Measurements from ENCODE around the gene IQSEC3.

The IQSEC3 gene

GRCh38 chr12:204261-204678 is 137.7 kb downstream of the IQSEC3 start:
- Histone ChIP-seq H3K9ac (no peak overlapping the region), H3K27ac (no peak overlapping the region), H3K27me3 (ENCODE audit: insufficient read depth, low read depth) (peaks cover 3% of the 10 kb centered on the region; the same call in 1 of the 2 replicates), H4K20me1 (ENCODE audit: insufficient read depth) (no peaks in the 10 kb centered on the region), H2AFZ (ENCODE audit: low read depth) (no peak overlapping the region), H3K36me3 (ENCODE audit: insufficient read depth) (no peaks in the 10 kb centered on the region), H3K4me3 (IDR thresholded peaks at IDR 0.05; ENCODE audit: insufficient read depth, low read depth, low read length) (no peak overlapping the region), H3K4me1 (ENCODE audit: low read depth, poor library complexity, severe bottlenecking) (no peaks in the 10 kb centered on the region), H3K79me2 (ENCODE audit: insufficient read depth, low read depth) (no peaks in the 10 kb centered on the region), H3K4me2 (no peak overlapping the region)
- no peak for TF ChIP-seq CTCF (conservative IDR thresholded peaks at IDR 0.05; ENCODE audit: low read depth, low read length)

- Histone ChIP-seq H3K36me3 (ENCODE audit: insufficient read depth) (no peaks in the 10 kb centered on the region), H3K27me3 (ENCODE audit: insufficient read depth, low read depth) (peaks cover 3% of the 10 kb centered on the region; the same call in 1 of the 2 replicates), H3K79me2 (ENCODE audit: insufficient read depth, low read depth) (no peaks in the 10 kb centered on the region), H3K4me3 (IDR thresholded peaks at IDR 0.05; ENCODE audit: insufficient read depth, low read depth, low read length) (no peak overlapping the region), H3K9ac (no peak overlapping the region), H2AFZ (ENCODE audit: low read depth) (no peak overlapping the region), H3K4me1 (ENCODE audit: low read depth, poor library complexity, severe bottlenecking) (no peaks in the 10 kb centered on the region), H3K4me2 (no peak overlapping the region), H4K20me1 (ENCODE audit: insufficient read depth) (no peaks in the 10 kb centered on the region), H3K27ac (no peak overlapping the region)
- no peak for TF ChIP-seq CTCF (conservative IDR thresholded peaks at IDR 0.05; ENCODE audit: low read depth, low read length)
Observed at GRCh38 chr12:205026-205425, 138.5 kb downstream of the IQSEC3 start.

GRCh38 chr12:206746-207440 is 140.3 kb downstream of the IQSEC3 start:
- no peak for TF ChIP-seq CTCF (conservative IDR thresholded peaks at IDR 0.05; ENCODE audit: low read depth, low read length)
- Histone ChIP-seq H3K27ac (no peak overlapping the region), H3K9ac (no peak overlapping the region), H2AFZ (ENCODE audit: low read depth) (no peak overlapping the region), H3K4me2 (no peak overlapping the region), H4K20me1 (ENCODE audit: insufficient read depth) (no peaks in the 10 kb centered on the region), H3K27me3 (ENCODE audit: insufficient read depth, low read depth) (peaks cover 3% of the 10 kb centered on the region; the same call in 1 of the 2 replicates), H3K4me1 (ENCODE audit: low read depth, poor library complexity, severe bottlenecking) (no peaks in the 10 kb centered on the region), H3K4me3 (IDR thresholded peaks at IDR 0.05; ENCODE audit: insufficient read depth, low read depth, low read length) (no peak overlapping the region), H3K36me3 (ENCODE audit: insufficient read depth) (no peaks in the 10 kb centered on the region), H3K79me2 (ENCODE audit: insufficient read depth, low read depth) (no peaks in the 10 kb centered on the region)

- H3K79me2 ChIP-seq (ENCODE audit: insufficient read depth, low read depth), result no peaks in the 10 kb centered on the region
- H3K4me3 ChIP-seq (IDR thresholded peaks at IDR 0.05; ENCODE audit: insufficient read depth, low read depth, low read length), result no peak overlapping the region
- H3K4me1 ChIP-seq (ENCODE audit: low read depth, poor library complexity, severe bottlenecking), result no peaks in the 10 kb centered on the region
- no peaks in the 10 kb centered on the region for H3K36me3 ChIP-seq (ENCODE audit: insufficient read depth)
- H3K27me3 ChIP-seq (ENCODE audit: insufficient read depth, low read depth), result peaks cover 3% of the 10 kb centered on the region; the same call in 1 of the 2 replicates
- TF ChIP-seq CTCF (conservative IDR thresholded peaks at IDR 0.05; ENCODE audit: low read depth, low read length), result no peak
- no peak overlapping the region for H3K4me2 ChIP-seq
- H3K9ac ChIP-seq, result no peak overlapping the region
- no peak overlapping the region for H3K27ac ChIP-seq
- H4K20me1 ChIP-seq (ENCODE audit: insufficient read depth), result no peaks in the 10 kb centered on the region
- H2AFZ ChIP-seq (ENCODE audit: low read depth), result no peak overlapping the region
Observed at GRCh38 chr12:207804-208203, 141.2 kb downstream of the IQSEC3 start.
